Progenitor cell of endocrine pancreas (in vitro differentiated cells): Measurements from ENCODE around the gene RFX7. TPM values are rescaled to one million over a fixed set of nuclear protein-coding genes. Genes with fewer than 3 reads are reported as not detected.

Source experiments
- DNase-seq: peaks from one replicate; pipeline ENCODE4 v3.0.0; 2021; ENCODE audit warnings: low spot score; ENCODE audit not compliant: unreplicated experiment
- H3K27ac Mint-ChIP-seq: 2 replicates; pipeline ENCODE4 v1.8.0; 2021; ENCODE audit warnings: mild to moderate bottlenecking, moderate library complexity, mixed read lengths
- H3K27me3 Mint-ChIP-seq: 2 replicates; pipeline ENCODE4 v1.8.0; 2021; ENCODE audit warnings: mixed read lengths
- H3K36me3 Mint-ChIP-seq: 2 replicates; pipeline ENCODE4 v1.8.0; 2022; ENCODE audit warnings: mixed read lengths; ENCODE audit not compliant: insufficient read depth
- H3K4me1 Mint-ChIP-seq: 2 replicates; pipeline ENCODE4 v1.8.0; 2021; ENCODE audit warnings: low read depth, mixed read lengths
- H3K4me3 Mint-ChIP-seq: 2 replicates; pipeline ENCODE4 v1.8.0; 2021; ENCODE audit warnings: low read depth, mild to moderate bottlenecking, moderate library complexity, mixed read lengths
- H3K9me3 Mint-ChIP-seq: 2 replicates; pipeline ENCODE4 v1.8.0; 2021; ENCODE audit warnings: low read depth, mixed read lengths
- total RNA-seq: library from RNA; stranded (reverse); gene quantifications from 2 replicates; pipeline ENCODE4 v1.2.1, GENCODE V29; 2021
- TF ChIP-seq, protein P1 (sequence below): fragments of 200-600 bp; sonication (generic); IDR thresholded peaks from one replicate; pipeline ENCODE4 v1.5.0; 2021; ENCODE audit warnings: antibody characterized with exemption, mild to moderate bottlenecking; ENCODE audit not compliant: unreplicated experiment

Gene RFX7
- total RNA-seq, 1 donor from 2014 or later = 33.6 TPM

DNA sequence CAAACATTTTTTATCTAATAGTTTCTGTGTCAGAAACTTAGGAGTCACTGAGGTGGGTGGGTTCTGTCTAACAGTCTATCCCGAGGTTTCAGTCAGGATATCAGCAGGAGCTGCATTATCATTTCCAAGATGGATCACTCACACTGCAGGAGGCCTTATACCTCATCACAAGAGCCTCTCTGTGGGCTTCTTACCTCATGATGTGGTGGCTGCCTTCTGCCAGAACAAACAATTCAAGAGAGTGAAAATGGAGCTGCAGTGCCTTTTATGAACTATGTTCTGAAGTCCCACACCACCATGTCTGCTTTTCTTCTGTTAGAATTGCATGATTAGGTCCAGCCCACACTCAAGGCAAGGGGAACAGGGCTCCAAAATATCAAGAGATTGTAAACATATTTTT lies 27.9 kb downstream of the RFX7 start:
- no peak for DNase-seq
- Mint-ChIP-seq H3K4me1 (no peaks in the 10 kb centered on the region), H3K27ac (no peak overlapping the region), H3K9me3 (peaks cover 28% of the 10 kb centered on the region), H3K27me3 (no peaks in the 10 kb centered on the region), H3K36me3 (peaks cover 44% of the 10 kb centered on the region), H3K4me3 (no peak overlapping the region)
- TF ChIP-seq, protein P1, sequence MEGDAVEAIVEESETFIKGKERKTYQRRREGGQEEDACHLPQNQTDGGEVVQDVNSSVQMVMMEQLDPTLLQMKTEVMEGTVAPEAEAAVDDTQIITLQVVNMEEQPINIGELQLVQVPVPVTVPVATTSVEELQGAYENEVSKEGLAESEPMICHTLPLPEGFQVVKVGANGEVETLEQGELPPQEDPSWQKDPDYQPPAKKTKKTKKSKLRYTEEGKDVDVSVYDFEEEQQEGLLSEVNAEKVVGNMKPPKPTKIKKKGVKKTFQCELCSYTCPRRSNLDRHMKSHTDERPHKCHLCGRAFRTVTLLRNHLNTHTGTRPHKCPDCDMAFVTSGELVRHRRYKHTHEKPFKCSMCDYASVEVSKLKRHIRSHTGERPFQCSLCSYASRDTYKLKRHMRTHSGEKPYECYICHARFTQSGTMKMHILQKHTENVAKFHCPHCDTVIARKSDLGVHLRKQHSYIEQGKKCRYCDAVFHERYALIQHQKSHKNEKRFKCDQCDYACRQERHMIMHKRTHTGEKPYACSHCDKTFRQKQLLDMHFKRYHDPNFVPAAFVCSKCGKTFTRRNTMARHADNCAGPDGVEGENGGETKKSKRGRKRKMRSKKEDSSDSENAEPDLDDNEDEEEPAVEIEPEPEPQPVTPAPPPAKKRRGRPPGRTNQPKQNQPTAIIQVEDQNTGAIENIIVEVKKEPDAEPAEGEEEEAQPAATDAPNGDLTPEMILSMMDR = no peak

DNA sequence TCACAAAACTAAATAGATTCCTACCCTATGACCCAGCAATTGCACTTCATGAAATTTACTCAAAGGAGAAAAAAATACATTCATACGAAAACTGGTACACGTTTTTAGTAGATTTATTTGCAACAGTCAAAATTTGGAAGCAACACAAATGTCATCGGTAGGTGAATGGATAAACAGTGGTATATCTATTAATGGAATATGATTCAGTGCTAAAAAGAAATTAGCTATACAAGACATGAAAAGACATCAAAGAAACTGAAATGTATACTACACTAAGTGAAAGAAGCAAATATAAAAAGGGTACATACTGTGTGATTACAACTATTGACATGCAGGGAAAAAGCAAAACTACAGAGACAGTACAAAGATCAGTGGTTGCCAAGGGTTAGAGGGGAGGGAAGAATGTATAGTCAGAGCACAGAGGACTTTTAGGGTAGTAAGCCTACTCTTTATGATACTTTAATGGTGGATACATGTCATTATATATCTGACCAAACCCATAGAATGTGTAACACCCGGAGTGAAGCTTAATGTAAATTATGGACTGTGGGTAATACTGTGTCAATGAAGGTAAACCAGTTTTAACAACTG lies 31.6 kb downstream of the RFX7 start:
- H3K4me3 Mint-ChIP-seq = no peak overlapping the region
- H3K27me3 Mint-ChIP-seq = no peaks in the 10 kb centered on the region
- peaks cover 36% of the 10 kb centered on the region for H3K36me3 Mint-ChIP-seq
- DNase-seq = no peak
- peaks cover 6% of the 10 kb centered on the region for H3K4me1 Mint-ChIP-seq
- TF ChIP-seq, protein P1 = no peak
- peaks cover 29% of the 10 kb centered on the region for H3K9me3 Mint-ChIP-seq
- no peak overlapping the region for H3K27ac Mint-ChIP-seq

DNA sequence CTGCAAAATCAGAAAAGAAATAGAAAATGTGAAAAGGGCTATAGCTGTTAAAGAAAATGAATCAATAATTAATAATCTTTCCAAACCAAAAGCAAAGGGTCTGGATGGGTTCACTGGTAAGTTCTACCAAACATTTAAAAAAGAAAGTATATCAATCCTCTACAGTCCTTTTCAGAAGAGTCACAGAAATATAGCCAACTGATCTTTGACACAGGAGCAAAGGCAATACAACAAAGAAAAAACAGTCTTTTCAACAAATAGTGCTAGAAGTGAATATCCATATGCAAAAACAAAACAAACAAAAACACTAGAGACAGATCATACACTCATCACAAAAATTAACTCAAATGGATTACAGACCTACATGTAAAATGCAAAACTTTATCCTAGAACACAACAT lies 32.6 kb downstream of the RFX7 start:
- no peak for DNase-seq
- Mint-ChIP-seq H3K9me3 (peaks cover 35% of the 10 kb centered on the region), H3K4me3 (no peak overlapping the region), H3K4me1 (peaks cover 6% of the 10 kb centered on the region), H3K36me3 (peaks cover 35% of the 10 kb centered on the region), H3K27ac (no peak overlapping the region), H3K27me3 (no peaks in the 10 kb centered on the region)
- TF ChIP-seq, protein P1 = no peak

DNA sequence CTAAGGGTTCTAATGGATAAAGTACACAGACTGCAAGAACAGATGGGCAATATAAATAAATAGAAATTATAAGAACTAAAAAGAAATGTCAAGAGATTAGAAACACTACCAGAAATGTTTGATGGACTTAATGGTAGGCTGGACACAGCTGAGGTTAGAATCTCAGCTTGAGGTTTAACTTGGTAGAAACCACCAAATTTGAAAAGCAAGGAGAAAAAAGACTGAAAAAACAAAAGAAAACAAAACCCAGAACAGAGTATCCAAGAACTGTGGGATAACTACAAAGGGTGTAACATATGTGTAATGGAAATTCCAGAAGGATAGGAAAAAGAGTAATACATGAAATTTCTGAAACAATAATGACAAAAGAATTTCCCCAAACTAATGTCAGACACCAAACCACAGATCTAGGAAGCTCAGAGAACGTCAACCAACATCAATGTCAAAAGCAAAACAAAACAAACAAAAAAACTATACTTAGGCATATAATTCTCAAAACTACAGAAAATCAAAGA lies 35.0 kb downstream of the RFX7 start:
- no peak for DNase-seq
- Mint-ChIP-seq H3K27ac (no peak overlapping the region), H3K27me3 (no peaks in the 10 kb centered on the region), H3K9me3 (peaks cover 36% of the 10 kb centered on the region), H3K4me3 (no peak overlapping the region), H3K4me1 (peaks cover 10% of the 10 kb centered on the region), H3K36me3 (peaks cover 29% of the 10 kb centered on the region)
- TF ChIP-seq, protein P1 = no peak

DNA sequence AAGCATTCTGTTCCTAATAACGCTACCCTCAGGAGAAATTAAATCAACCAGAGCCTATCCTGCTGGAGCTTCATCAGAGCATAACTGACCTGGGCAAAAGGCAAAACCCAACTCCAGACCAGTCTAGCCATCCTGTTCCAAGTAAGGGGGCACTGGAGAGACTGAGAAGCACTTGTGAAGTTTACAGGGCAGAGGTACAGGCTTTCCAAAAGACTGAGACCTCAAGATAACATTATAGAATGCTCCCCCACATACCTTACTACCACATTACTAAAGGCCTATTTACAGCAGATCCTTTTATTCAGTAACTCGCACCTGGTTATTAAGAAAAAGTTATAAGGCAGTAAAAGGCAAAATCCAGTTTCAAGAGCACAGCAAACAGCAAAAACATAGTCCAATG lies 35.5 kb downstream of the RFX7 start:
- H3K27me3 Mint-ChIP-seq = no peaks in the 10 kb centered on the region
- peaks cover 25% of the 10 kb centered on the region for H3K36me3 Mint-ChIP-seq
- peaks cover 33% of the 10 kb centered on the region for H3K9me3 Mint-ChIP-seq
- H3K4me1 Mint-ChIP-seq = peaks cover 10% of the 10 kb centered on the region
- H3K27ac Mint-ChIP-seq = no peak overlapping the region
- no peak overlapping the region for H3K4me3 Mint-ChIP-seq
- no peak for DNase-seq
- TF ChIP-seq, protein P1 = no peak
